Keratinocyte (primary cell): ENCODE data around the gene NECTIN3. TPM values are rescaled to one million over a fixed set of nuclear protein-coding genes. Genes with fewer than 3 reads are reported as not detected.

ENCODE experiments used
- DNase-seq: peaks from one replicate; pipeline ENCODE4 v3.0.0-alpha.2; 2011; ENCODE audit warnings: low read depth, missing footprints, low spot score
- FAIRE-seq: peaks from 2 replicates; lab custom pipeline; 2011; peaks lifted over from hg19 to GRCh38; lab: Jason Lieb, UNC
- H2AFZ ChIP-seq: 2 replicates; pipeline ENCODE4 v1.6.0; 2012; ENCODE audit warnings: low read length, control low read depth, inconsistent platforms; ENCODE audit not compliant: control insufficient read depth
- H3K27ac ChIP-seq: 2 replicates; pipeline ENCODE4 v1.5.1; 2011; ENCODE audit warnings: low read length; ENCODE audit not compliant: control insufficient read depth, insufficient read depth
- H3K27me3 ChIP-seq: 3 replicates; pipeline ENCODE4 v1.6.0; 2011; ENCODE audit warnings: low read length; ENCODE audit not compliant: control insufficient read depth, insufficient read depth; ENCODE audit errors: extremely low read depth
- H3K36me3 ChIP-seq, 2 experiments: 2 replicates in 1 of 2; 3 replicates in 1 of 2; pipeline ENCODE4 v1.5.1; 2011; ENCODE audit warnings: low read length in 2 of 2, mild to moderate bottlenecking in 1 of 2; ENCODE audit not compliant: control insufficient read depth in 2 of 2, insufficient read depth in 2 of 2; ENCODE audit errors: extremely low read depth in 1 of 2
- H3K4me1 ChIP-seq: 3 replicates; pipeline ENCODE4 v1.5.1; 2011; ENCODE audit warnings: low read length; ENCODE audit not compliant: control insufficient read depth, insufficient read depth; ENCODE audit errors: extremely low read depth
- H3K4me2 ChIP-seq: 3 replicates; pipeline ENCODE4 v1.6.0; 2011; ENCODE audit warnings: low read depth, low read length; ENCODE audit not compliant: control insufficient read depth, insufficient read depth; ENCODE audit errors: extremely low read depth
- H3K4me3 ChIP-seq, 3 experiments: fragments of 200-600 bp in 1 of 3; sonication (generic) in 1 of 3; 2 replicates in 2 of 3; 3 replicates in 1 of 3; pipeline ENCODE4 v1.5.1; 2011 to 2016; ENCODE audit warnings: low read length in 3 of 3, mild to moderate bottlenecking in 3 of 3, control low read depth in 2 of 3, inconsistent platforms in 1 of 3, low read depth in 1 of 3, mixed read lengths in 1 of 3, mixed run types in 1 of 3, moderate library complexity in 1 of 3; ENCODE audit not compliant: control insufficient read depth in 2 of 3, insufficient read depth in 2 of 3; ENCODE audit errors: extremely low read depth in 1 of 3
- H3K79me2 ChIP-seq: 2 replicates; pipeline ENCODE4 v1.6.0; 2012; ENCODE audit warnings: low read length; ENCODE audit not compliant: control insufficient read depth, insufficient read depth
- H3K9ac ChIP-seq: 3 replicates; pipeline ENCODE4 v1.6.0; 2011; ENCODE audit warnings: low read length; ENCODE audit not compliant: control insufficient read depth, insufficient read depth; ENCODE audit errors: extremely low read depth
- H3K9me1 ChIP-seq: 3 replicates; pipeline ENCODE4 v1.6.0; 2011; ENCODE audit warnings: low read length; ENCODE audit not compliant: control insufficient read depth, insufficient read depth; ENCODE audit errors: extremely low read depth
- H3K9me3 ChIP-seq: 2 replicates; pipeline ENCODE4 v1.5.1; 2012; ENCODE audit warnings: low read depth, low read length; ENCODE audit not compliant: control insufficient read depth
- H4K20me1 ChIP-seq: 3 replicates; pipeline ENCODE4 v1.6.0; 2011; ENCODE audit warnings: low read length; ENCODE audit not compliant: control insufficient read depth, insufficient read depth; ENCODE audit errors: extremely low read depth
- CTCF ChIP-seq, 3 experiments: IDR thresholded peaks in 1 of 3; conservative IDR thresholded peaks in 1 of 3; optimal IDR thresholded peaks in 1 of 3; 2 replicates in 2 of 3; 3 replicates in 1 of 3; pipeline versions ENCODE3 to v1.5.1; 2011; ENCODE audit warnings: low read length in 3 of 3, mild to moderate bottlenecking in 3 of 3, moderate library complexity in 2 of 3, control low read depth in 1 of 3, inconsistent platforms in 1 of 3; ENCODE audit not compliant: insufficient read depth in 2 of 3; ENCODE audit errors: extremely low read depth in 1 of 3
- EZH2 ChIP-seq: IDR thresholded peaks from one replicate; pipeline ENCODE4 v1.6.1; 2012; ENCODE audit warnings: inconsistent platforms, mild to moderate bottlenecking, low read length, moderate library complexity
- dilution Hi-C: fragments of 300-500 bp; cut with MboI; formaldehyde crosslinking; loops from one replicate; pipeline ENCODE4 v1.7.0; 2020; ENCODE audit warnings: low sequenced_read_pairs; ENCODE audit not compliant: extremely low pct_ligation_motif_present
- polyA plus RNA-seq, 5 experiments: library from polyadenylated mRNA; depleted of rRNA in 3 of 5; stranded (reverse) in 3 of 5; stranded (forward) in 1 of 5; unstranded in 1 of 5; fragments of >200 nt; gene quantifications; 1 replicate in 1 of 5; 2 replicates in 3 of 5; 3 replicates in 1 of 5; pipeline versions ENCODE4 v1.2.1 to v1.2.3, GENCODE V29; 2011 to 2012; ENCODE audit warnings: missing spikeins in 2 of 5, low read depth in 1 of 5, low replicate concordance in 1 of 5

The NECTIN3 gene
- polyA plus RNA-seq, 1 donor (not counting 4 experiments of a cell fraction or from before 2014, with no cell fraction given): 2.1 TPM

- Histone ChIP-seq H3K4me1 (no peaks in the 10 kb centered on the region), H3K4me2 (no peak overlapping the region), H3K27me3 (no peaks in the 10 kb centered on the region), H3K9ac (no peak overlapping the region), H3K36me3 (no peaks in the 10 kb centered on the region), H2AFZ (no peak overlapping the region), H3K79me2 (no peaks in the 10 kb centered on the region), H4K20me1 (no peaks in the 10 kb centered on the region), H3K9me1 (no peaks in the 10 kb centered on the region), H3K4me3 (no peak overlapping the region), H3K27ac (no peak overlapping the region), H3K9me3 (no peaks in the 10 kb centered on the region)
- TF ChIP-seq CTCF (optimal IDR thresholded peaks at IDR 0.05 in 1 of 3, IDR thresholded peaks at IDR 0.05 in 1 of 3, conservative IDR thresholded peaks at IDR 0.05 in 1 of 3; ENCODE audit: extremely low read depth in 1 of 3, insufficient read depth in 2 of 3, low read length in 3 of 3): no peak
- no peak for TF ChIP-seq EZH2
- FAIRE-seq: no peak
- dilution Hi-C loops: no loop called here
- DNase-seq: no peak
Measured at GRCh38 chr3:111218615-111219014, 147.0 kb downstream of the NECTIN3 start.

- H3K27ac ChIP-seq: no peak overlapping the region
- no peaks in the 10 kb centered on the region for H3K36me3 ChIP-seq
- TF ChIP-seq EZH2 (no peak), CTCF (optimal IDR thresholded peaks at IDR 0.05 in 1 of 3, IDR thresholded peaks at IDR 0.05 in 1 of 3, conservative IDR thresholded peaks at IDR 0.05 in 1 of 3; ENCODE audit: extremely low read depth in 1 of 3, insufficient read depth in 2 of 3, low read length in 3 of 3) (no peak)
- dilution Hi-C loops: no loop called here
- H3K9me3 ChIP-seq: no peaks in the 10 kb centered on the region
- H3K27me3 ChIP-seq: no peaks in the 10 kb centered on the region
- DNase-seq (no peak), FAIRE-seq (no peak)
- H4K20me1 ChIP-seq: no peaks in the 10 kb centered on the region
- H2AFZ ChIP-seq: no peak overlapping the region
- no peaks in the 10 kb centered on the region for H3K4me1 ChIP-seq
- no peaks in the 10 kb centered on the region for H3K79me2 ChIP-seq
- no peak overlapping the region for H3K9ac ChIP-seq
- no peaks in the 10 kb centered on the region for H3K9me1 ChIP-seq
- H3K4me3 ChIP-seq: no peak overlapping the region
- H3K4me2 ChIP-seq: no peak overlapping the region
Measured at GRCh38 chr3:111227216-111227615, 155.6 kb downstream of the NECTIN3 start.
